Right lobe of liver (tissue), 6 donors: ENCODE measurements around the gene PLD6. TPM values are rescaled to one million over a fixed set of nuclear protein-coding genes. Genes with fewer than 3 reads are reported as not detected.

Experiments
- ATAC-seq, 4 donors: fragments of 200-7000 bp; cut with Tn5 transposase; one replicate each; pipeline ENCODE4 v1.9.1; 2020; ENCODE audit warnings: mild to moderate bottlenecking in 4 of 4, moderate library complexity in 4 of 4
- DNase-seq, 3 donors: peaks; one replicate each; pipeline ENCODE4 v3.0.0-alpha.2; 2020
- H3K27ac ChIP-seq, 3 donors: fragments of 200-600 bp; one replicate each; pipeline ENCODE4 v1.8.0; 2022
- H3K27me3 ChIP-seq, 2 donors: fragments of 200-600 bp; one replicate each; pipeline ENCODE4 v1.8.0; 2022
- H3K36me3 ChIP-seq, 4 donors: fragments of 200-600 bp; sonication (generic) in 1 of 4; one replicate each; pipeline versions ENCODE4 v1.5.1 to v1.8.0; 2017 to 2022; ENCODE audit warnings: control low read depth in 1 of 4
- H3K4me1 ChIP-seq, 4 donors: fragments of 200-600 bp; sonication (generic) in 1 of 4; one replicate each; pipeline versions ENCODE4 v1.5.1 to v1.8.0; 2017 to 2022; ENCODE audit warnings: control low read depth in 1 of 4
- H3K4me3 ChIP-seq, 3 donors: fragments of 200-600 bp; one replicate each; pipeline ENCODE4 v1.8.0; 2022
- H3K9me3 ChIP-seq, 4 donors: fragments of 200-600 bp; sonication (generic) in 1 of 4; one replicate each; pipeline versions ENCODE4 v1.5.1 to v1.8.0; 2017 to 2022; ENCODE audit warnings: control low read depth in 1 of 4
- POLR2A ChIP-seq: fragments of 450-650 bp; IDR thresholded peaks from one replicate; pipeline ENCODE4 v1.6.1; 2017; ENCODE audit warnings: antibody characterized with exemption, mild to moderate bottlenecking
- WGBS: methylation state at CpG from one replicate; pipeline ENCODE4 v1.1.6; 2018; ENCODE audit warnings: low coverage, low lambda C conversion rate; ENCODE audit not compliant: insufficient coverage; ENCODE audit errors: missing lambda C conversion rate; 5-methylcytosine and 5-hydroxymethylcytosine counted together
- intact Hi-C, 2 donors: fragments of 100-400 bp; cut with DNase I; formaldehyde crosslinking; loops; one replicate each; pipeline versions ENCODE4 v1.11.2 to v1.14.1; 2022
- total RNA-seq, 6 experiments: library from RNA; depleted of rRNA in 2 of 6; stranded (reverse); fragments of >200 nt in 2 of 6; fragmentation: NEBNext Ultra II Directional in 3 of 6; extraction: Animal tissue kit (Norgen Biotek cat#: 25700) in 3 of 6; gene quantifications; one replicate each; pipeline versions ENCODE4 v1.1.0 to v1.2.4, GENCODE V29; 2016 to 2023
- TF ChIP-seq, protein P1 (sequence below), 4 donors: fragments of 200-600 bp in 3 of 4; fragments of 450-650 bp in 1 of 4; IDR thresholded peaks; one replicate each; pipeline versions ENCODE4 v1.5.1 to v1.8.0; 2016 to 2022; ENCODE audit warnings: antibody characterized with exemption in 4 of 4, mild to moderate bottlenecking in 2 of 4
- donor health status: DM: no; HTN: yes; CAD: no.
- donor health status: DM: no; HTN: no; CAD: no.
- donor health status: DM: no; HTN: no; CAD: no.
- donor health status: DM: no; HTN: yes; CAD: no.
- donor health status: DM: no; HTN: yes; CAD: no.

The PLD6 gene
- total RNA-seq, 6 experiments from 2014 or later: 0.68 to 3.6 (median 2.8) TPM

DNA sequence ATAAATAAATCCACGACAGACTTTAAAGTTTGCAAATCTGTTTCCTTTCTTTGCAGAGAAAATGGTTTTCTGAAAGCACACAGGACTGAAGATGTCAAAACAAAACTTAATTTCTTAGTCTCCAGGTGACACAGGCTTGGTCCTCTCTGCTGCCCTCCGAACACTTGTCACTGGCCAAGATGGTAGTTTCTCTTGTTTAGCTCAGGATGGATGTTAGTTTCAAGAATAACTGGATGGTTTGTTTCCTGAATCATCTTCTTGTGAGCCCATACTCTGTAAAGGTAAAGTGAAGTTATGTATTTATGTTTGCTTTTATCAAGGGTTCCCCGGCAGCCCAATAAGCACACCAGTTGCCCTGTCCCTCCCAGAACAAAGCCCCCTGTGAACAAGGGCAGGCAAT lies 40.7 kb upstream of the PLD6 start:
- DNase-seq: peak in 1 of 3 donors; percentile 1
- Histone ChIP-seq H3K36me3 (peaks cover 0 to 28% (median 17%) of the 10 kb centered on the region in 4 donors), H3K27ac (no peak overlapping the region), H3K4me3 (no peak overlapping the region), H3K27me3 (no peaks in the 10 kb centered on the region), H3K4me1 (no peaks in the 10 kb centered on the region), H3K9me3 (no peaks in the 10 kb centered on the region)
- intact Hi-C loops: no loop called here
- no peak for ATAC-seq
- 91% methylated on average over 2 of the region's 3 CpGs for WGBS
- no peak for TF ChIP-seq POLR2A
- TF ChIP-seq, protein P1, sequence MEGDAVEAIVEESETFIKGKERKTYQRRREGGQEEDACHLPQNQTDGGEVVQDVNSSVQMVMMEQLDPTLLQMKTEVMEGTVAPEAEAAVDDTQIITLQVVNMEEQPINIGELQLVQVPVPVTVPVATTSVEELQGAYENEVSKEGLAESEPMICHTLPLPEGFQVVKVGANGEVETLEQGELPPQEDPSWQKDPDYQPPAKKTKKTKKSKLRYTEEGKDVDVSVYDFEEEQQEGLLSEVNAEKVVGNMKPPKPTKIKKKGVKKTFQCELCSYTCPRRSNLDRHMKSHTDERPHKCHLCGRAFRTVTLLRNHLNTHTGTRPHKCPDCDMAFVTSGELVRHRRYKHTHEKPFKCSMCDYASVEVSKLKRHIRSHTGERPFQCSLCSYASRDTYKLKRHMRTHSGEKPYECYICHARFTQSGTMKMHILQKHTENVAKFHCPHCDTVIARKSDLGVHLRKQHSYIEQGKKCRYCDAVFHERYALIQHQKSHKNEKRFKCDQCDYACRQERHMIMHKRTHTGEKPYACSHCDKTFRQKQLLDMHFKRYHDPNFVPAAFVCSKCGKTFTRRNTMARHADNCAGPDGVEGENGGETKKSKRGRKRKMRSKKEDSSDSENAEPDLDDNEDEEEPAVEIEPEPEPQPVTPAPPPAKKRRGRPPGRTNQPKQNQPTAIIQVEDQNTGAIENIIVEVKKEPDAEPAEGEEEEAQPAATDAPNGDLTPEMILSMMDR (IDR thresholded peaks at IDR 0.05): no peak

DNA sequence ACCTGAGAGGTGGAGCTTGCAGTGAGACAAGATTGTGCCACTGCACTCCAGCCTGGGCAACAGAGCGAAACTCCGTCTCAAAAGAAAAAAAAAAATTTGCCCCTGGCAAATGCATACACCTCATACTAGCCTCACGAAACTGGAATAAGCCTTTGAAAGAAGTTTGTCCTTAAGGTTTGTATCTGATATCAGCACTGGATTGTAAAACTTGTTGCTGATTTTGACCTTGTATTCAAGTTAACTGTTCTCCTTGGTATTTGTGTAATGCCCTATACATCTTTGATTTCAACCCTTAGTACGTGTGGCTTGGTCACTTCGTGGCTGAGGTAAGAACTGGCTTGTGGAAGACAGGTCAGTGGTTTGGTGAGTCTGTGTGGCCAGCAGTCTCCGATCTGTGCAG lies 37.0 kb upstream of the PLD6 start:
- Histone ChIP-seq H3K27me3 (no peaks in the 10 kb centered on the region), H3K36me3 (peaks cover 0 to 21% (median 13%) of the 10 kb centered on the region in 4 donors), H3K9me3 (no peaks in the 10 kb centered on the region), H3K27ac (no peak overlapping the region), H3K4me1 (peaks cover 0 to 3% (median 0%) of the 10 kb centered on the region in 4 donors), H3K4me3 (no peak overlapping the region)
- TF ChIP-seq, protein P1 (IDR thresholded peaks at IDR 0.05): no peak
- no peak for TF ChIP-seq POLR2A
- intact Hi-C loops: no loop called here
- DNase-seq (peak in 1 of 3 donors; percentile 14), ATAC-seq (no peak)
- 87% methylated on average over 5 of the region's 6 CpGs for WGBS

- Histone ChIP-seq H3K27ac (no peak overlapping the region), H3K9me3 (no peaks in the 10 kb centered on the region), H3K4me1 (peaks cover 0 to 5% (median 0%) of the 10 kb centered on the region in 4 donors), H3K36me3 (peaks cover 0 to 17% (median 9%) of the 10 kb centered on the region in 4 donors), H3K27me3 (no peaks in the 10 kb centered on the region), H3K4me3 (no peak overlapping the region)
- ATAC-seq (no peak), DNase-seq (peak in 1 of 3 donors; percentile 35)
- no CpG with 5 or more reads among the region's 7 CpGs for WGBS
- intact Hi-C loops: no loop called here
- TF ChIP-seq POLR2A: no peak
- TF ChIP-seq, protein P1 (IDR thresholded peaks at IDR 0.05): no peak
These were observed 36.1 kb upstream of the PLD6 start for GRCh38 chr17:17242246-17242645.

DNA sequence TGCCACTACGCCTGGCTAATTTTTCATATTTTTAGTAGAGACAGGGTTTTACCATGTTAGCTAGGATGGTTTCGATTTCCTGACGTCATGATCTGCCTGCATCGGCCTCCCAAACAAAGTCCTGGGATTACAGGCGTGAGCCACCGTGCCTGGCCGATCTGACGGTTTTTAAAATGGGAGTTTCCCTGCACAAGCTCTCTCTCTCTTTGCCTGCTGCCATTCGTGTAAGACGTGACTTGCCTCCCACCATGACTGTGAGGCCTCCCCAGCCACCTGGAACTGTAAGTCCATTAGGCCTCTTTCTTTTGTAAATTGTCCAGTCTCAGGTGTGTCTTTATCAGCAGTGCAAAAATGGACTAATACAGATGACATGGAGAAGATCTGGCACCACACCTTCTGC lies 35.5 kb upstream of the PLD6 start:
- H3K9me3 ChIP-seq: no peaks in the 10 kb centered on the region
- peak in 1 of 3 donors; percentile 31 for DNase-seq
- H3K36me3 ChIP-seq: peaks cover 0 to 11% (median 6%) of the 10 kb centered on the region in 4 donors
- intact Hi-C loops: no loop called here
- H3K4me1 ChIP-seq: peaks cover 0 to 5% (median 0%) of the 10 kb centered on the region in 4 donors
- H3K4me3 ChIP-seq: no peak overlapping the region
- ATAC-seq: no peak
- no peaks in the 10 kb centered on the region for H3K27me3 ChIP-seq
- TF ChIP-seq, protein P1 (IDR thresholded peaks at IDR 0.05): no peak
- no peak for TF ChIP-seq POLR2A
- H3K27ac ChIP-seq: no peak overlapping the region
- WGBS: 75% methylated on average over 4 of the region's 10 CpGs

DNA sequence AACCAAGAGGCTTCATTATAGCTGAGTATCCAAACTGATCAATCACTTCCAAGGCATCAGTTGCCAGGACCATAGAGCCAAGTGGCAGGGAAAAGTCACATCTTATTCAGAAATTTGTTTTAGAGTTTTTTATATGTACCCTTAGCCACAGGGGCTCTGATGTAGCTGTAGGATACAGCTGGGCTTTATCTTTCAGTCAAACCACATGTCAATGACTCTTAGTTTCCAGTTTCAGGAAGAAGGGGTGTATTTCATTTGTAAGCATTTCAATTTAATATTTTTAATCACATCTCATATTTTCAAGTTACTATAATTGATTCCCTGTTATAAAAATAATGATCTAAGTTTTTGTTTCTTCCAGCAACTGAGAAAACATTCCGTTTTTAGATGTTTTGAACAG lies 33.7 kb upstream of the PLD6 start:
- no peak overlapping the region for H3K4me3 ChIP-seq
- DNase-seq (no peak), ATAC-seq (no peak)
- WGBS: 47% methylated on average over 1 of the region's 1 CpG
- H3K9me3 ChIP-seq: no peaks in the 10 kb centered on the region
- H3K27me3 ChIP-seq: no peaks in the 10 kb centered on the region
- H3K4me1 ChIP-seq: peaks cover 0 to 17% (median 6%) of the 10 kb centered on the region in 4 donors
- intact Hi-C loops: no loop called here
- H3K27ac ChIP-seq: no peak overlapping the region
- no peak for TF ChIP-seq POLR2A
- TF ChIP-seq, protein P1 (IDR thresholded peaks at IDR 0.05): no peak
- no peaks in the 10 kb centered on the region for H3K36me3 ChIP-seq
